GM12891 (cell line): Measurements from ENCODE around the gene CYFIP2.
"Not testable (repeated sequence)": the region's sequence is repeated elsewhere in the genome, so short reads cannot be mapped to it uniquely, and the experiment has no call there.

Experiments
- DNase-seq: peaks from one replicate; pipeline ENCODE4 v3.0.0; 2011; ENCODE audit warnings: low spot score; ENCODE audit not compliant: insufficient read length
- FAIRE-seq: peaks from 2 replicates; lab custom pipeline; 2011; peaks lifted over from hg19 to GRCh38; lab: Jason Lieb, UNC
- PAX5 ChIP-seq: IDR thresholded peaks from 2 replicates; pipeline ENCODE4 v1.6.1; 2011; ENCODE audit warnings: low read length, moderate library complexity, mild to moderate bottlenecking; ENCODE audit not compliant: insufficient read depth, severe bottlenecking
- POLR2A ChIP-seq: IDR thresholded peaks from 2 replicates; pipeline ENCODE4 v1.6.1; 2011; ENCODE audit warnings: low read depth, low read length, control low read depth
- POLR2AphosphoS5 ChIP-seq: IDR thresholded peaks from 2 replicates; pipeline ENCODE4 v1.6.1; 2011; ENCODE audit warnings: low read depth, low read length, control low read depth
- POU2F2 ChIP-seq: IDR thresholded peaks from 2 replicates; pipeline ENCODE4 v1.6.1; 2011; ENCODE audit warnings: low read depth, mild to moderate bottlenecking, control low read depth, low read length, moderate library complexity
- SPI1 ChIP-seq: IDR thresholded peaks from 2 replicates; pipeline ENCODE4 v1.6.1; 2011; ENCODE audit warnings: low read depth, low read length, control low read depth
- TAF1 ChIP-seq: IDR thresholded peaks from 2 replicates; pipeline ENCODE4 v1.6.1; 2011; ENCODE audit warnings: low read depth, low read length, control low read depth

Gene CYFIP2

GRCh38 chr5:157415838-157416237 is 149.9 kb downstream of the CYFIP2 start:
- TF ChIP-seq POLR2A, result no peak
- no peak for TF ChIP-seq PAX5
- no peak for TF ChIP-seq POLR2AphosphoS5
- TF ChIP-seq SPI1, result no peak
- TF ChIP-seq POU2F2, result no peak
- no peak for TF ChIP-seq TAF1
- no peak for DNase-seq
- FAIRE-seq, result no peak

GRCh38 chr5:157419521-157419920 is 153.6 kb downstream of the CYFIP2 start:
- not testable (repeated sequence) for DNase-seq, FAIRE-seq

- not testable (repeated sequence) for FAIRE-seq, DNase-seq
These were observed 164.0 kb downstream of the CYFIP2 start for GRCh38 chr5:157429920-157430319.

GRCh38 chr5:157431544-157432200 is 165.7 kb downstream of the CYFIP2 start:
- DNase-seq (no peak), FAIRE-seq (peak; percentile 85)
- TF ChIP-seq TAF1 (no peak), POU2F2 (no peak), POLR2A (no peak), SPI1 (no peak), PAX5 (no peak), POLR2AphosphoS5 (no peak)

- TF ChIP-seq POLR2AphosphoS5 (no peak), SPI1 (no peak), POU2F2 (no peak)
- FAIRE-seq (no peak), DNase-seq (no peak)
These were observed 168.2 kb downstream of the CYFIP2 start for GRCh38 chr5:157434096-157434495.

GRCh38 chr5:157443041-157443549 is 177.2 kb downstream of the CYFIP2 start:
- no peak for FAIRE-seq
- no peak for DNase-seq
- TF ChIP-seq TAF1, result no peak
- no peak for TF ChIP-seq POU2F2
- TF ChIP-seq POLR2A, result no peak
- TF ChIP-seq PAX5, result no peak
- no peak for TF ChIP-seq POLR2AphosphoS5
- no peak for TF ChIP-seq SPI1

GRCh38 chr5:157444224-157444623 is 178.3 kb downstream of the CYFIP2 start:
- DNase-seq (no peak), FAIRE-seq (no peak)
- TF ChIP-seq POLR2AphosphoS5 (no peak), POU2F2 (no peak), TAF1 (no peak), SPI1 (no peak), PAX5 (no peak), POLR2A (no peak)
